Measurements from ENCODE around the gene WDR89.

GRCh38 chr14:63682727-63683593 is 41.3 kb upstream of the WDR89 start:
- TF ChIP-seq, protein P1, sequence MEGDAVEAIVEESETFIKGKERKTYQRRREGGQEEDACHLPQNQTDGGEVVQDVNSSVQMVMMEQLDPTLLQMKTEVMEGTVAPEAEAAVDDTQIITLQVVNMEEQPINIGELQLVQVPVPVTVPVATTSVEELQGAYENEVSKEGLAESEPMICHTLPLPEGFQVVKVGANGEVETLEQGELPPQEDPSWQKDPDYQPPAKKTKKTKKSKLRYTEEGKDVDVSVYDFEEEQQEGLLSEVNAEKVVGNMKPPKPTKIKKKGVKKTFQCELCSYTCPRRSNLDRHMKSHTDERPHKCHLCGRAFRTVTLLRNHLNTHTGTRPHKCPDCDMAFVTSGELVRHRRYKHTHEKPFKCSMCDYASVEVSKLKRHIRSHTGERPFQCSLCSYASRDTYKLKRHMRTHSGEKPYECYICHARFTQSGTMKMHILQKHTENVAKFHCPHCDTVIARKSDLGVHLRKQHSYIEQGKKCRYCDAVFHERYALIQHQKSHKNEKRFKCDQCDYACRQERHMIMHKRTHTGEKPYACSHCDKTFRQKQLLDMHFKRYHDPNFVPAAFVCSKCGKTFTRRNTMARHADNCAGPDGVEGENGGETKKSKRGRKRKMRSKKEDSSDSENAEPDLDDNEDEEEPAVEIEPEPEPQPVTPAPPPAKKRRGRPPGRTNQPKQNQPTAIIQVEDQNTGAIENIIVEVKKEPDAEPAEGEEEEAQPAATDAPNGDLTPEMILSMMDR (IDR thresholded peaks at IDR 0.05), result no peak
- TF ChIP-seq POLR2A (IDR thresholded peaks at IDR 0.05), result no peak
